GM18520 (cell line): Measurements from ENCODE around the gene SPACA4.
A peak's percentile ranks its signal among the peaks of the same experiment; 100 is the strongest.
"Not testable (repeated sequence)": the region's sequence is repeated elsewhere in the genome, so short reads cannot be mapped to it uniquely, and the experiment has no call there.

Experiments used
- ATAC-seq: cut with Tn5 transposase; IDR thresholded peaks from one replicate; pipeline ENCODE4 v1.9.1; 2021; ENCODE audit not compliant: unreplicated experiment

The SPACA4 gene

GRCh38 chr19:48618278-48618915, 11.9 kb downstream of the SPACA4 start:
- no peak for ATAC-seq

- peak; percentile 84 for ATAC-seq
These were observed 12.6 kb downstream of the SPACA4 start, which contains the start of the genes RPL18 and SPHK2 for GRCh38 chr19:48618916-48619691. Gene RPL18, minus strand, starts transcription at chr19:48619178. Its CDS starts 35 bp downstream, at chr19:48619143. Gene SPHK2, plus strand, starts transcription at chr19:48619506. Its CDS starts 1,009 bp downstream, at chr19:48620515.

GRCh38 chr19:48619692-48620585, 13.4 kb downstream of the SPACA4 start:
- no peak for ATAC-seq

- no peak for ATAC-seq
These were observed 17.1 kb downstream of the SPACA4 start for GRCh38 chr19:48623556-48624066.

GRCh38 chr19:48624067-48624594, 17.6 kb downstream of the SPACA4 start:
- peak; percentile 35 for ATAC-seq

GRCh38 chr19:48624791-48625723, 18.5 kb downstream of the SPACA4 start:
- ATAC-seq: no peak

GRCh38 chr19:48625891-48626327, 19.4 kb downstream of the SPACA4 start:
- no peak for ATAC-seq

GRCh38 chr19:48627201-48627864, 20.8 kb downstream of the SPACA4 start:
- ATAC-seq: no peak

GRCh38 chr19:48627865-48628314, 21.3 kb downstream of the SPACA4 start:
- ATAC-seq: no peak

- ATAC-seq: no peak
These were observed 22.1 kb downstream of the SPACA4 start for GRCh38 chr19:48628486-48629296.

- no peak for ATAC-seq
These were observed 22.7 kb downstream of the SPACA4 start for GRCh38 chr19:48629297-48629598.

GRCh38 chr19:48629599-48630295, 23.2 kb downstream of the SPACA4 start:
- no peak for ATAC-seq

- no peak for ATAC-seq
These were observed 23.9 kb downstream of the SPACA4 start for GRCh38 chr19:48630296-48631063.

- no peak for ATAC-seq
These were observed 24.7 kb downstream of the SPACA4 start for GRCh38 chr19:48631225-48631624.

- ATAC-seq: not testable (repeated sequence)
These were observed 25.7 kb downstream of the SPACA4 start for GRCh38 chr19:48632286-48632685.

GRCh38 chr19:48632692-48633147, 26.2 kb downstream of the SPACA4 start:
- no peak for ATAC-seq
